Measurements from ENCODE around the gene ADGRL2. TPM values are rescaled to one million over a fixed set of nuclear protein-coding genes. Genes with fewer than 3 reads are reported as not detected.

ADGRL2 gene
- total and polyA plus RNA-seq, 2 of the 4 experiments (the other 2 are of a cell fraction), result 17.0 to 42.7 TPM

DNA sequence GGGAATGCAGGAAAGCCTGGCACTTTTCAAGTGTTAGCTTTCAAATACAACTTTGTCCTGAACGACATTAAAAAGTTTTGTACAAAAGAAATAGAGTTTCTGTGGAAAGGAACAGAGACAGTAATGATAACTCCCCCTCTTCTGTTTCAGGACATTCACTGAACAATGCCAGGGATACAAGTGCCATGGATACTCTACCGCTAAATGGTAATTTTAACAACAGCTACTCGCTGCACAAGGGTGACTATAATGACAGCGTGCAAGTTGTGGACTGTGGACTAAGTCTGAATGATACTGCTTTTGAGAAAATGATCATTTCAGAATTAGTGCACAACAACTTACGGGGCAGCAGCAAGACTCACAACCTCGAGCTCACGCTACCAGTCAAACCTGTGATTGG, 189.5 kb downstream of the ADGRL2 start:
- TF ChIP-seq MXI1 (IDR thresholded peaks at IDR 0.05; ENCODE audit: borderline replicate concordance, low read depth, low read length), result no peak
- TF ChIP-seq MAZ (IDR thresholded peaks at IDR 0.05; ENCODE audit: borderline replicate concordance, low read depth, low read length), result no peak
- no peak for TF ChIP-seq MAFK (IDR thresholded peaks at IDR 0.05; ENCODE audit: low read depth, low read length)
- no peak for TF ChIP-seq CEBPB (IDR thresholded peaks at IDR 0.05; ENCODE audit: low read depth, low read length)
- TF ChIP-seq, protein P1, sequence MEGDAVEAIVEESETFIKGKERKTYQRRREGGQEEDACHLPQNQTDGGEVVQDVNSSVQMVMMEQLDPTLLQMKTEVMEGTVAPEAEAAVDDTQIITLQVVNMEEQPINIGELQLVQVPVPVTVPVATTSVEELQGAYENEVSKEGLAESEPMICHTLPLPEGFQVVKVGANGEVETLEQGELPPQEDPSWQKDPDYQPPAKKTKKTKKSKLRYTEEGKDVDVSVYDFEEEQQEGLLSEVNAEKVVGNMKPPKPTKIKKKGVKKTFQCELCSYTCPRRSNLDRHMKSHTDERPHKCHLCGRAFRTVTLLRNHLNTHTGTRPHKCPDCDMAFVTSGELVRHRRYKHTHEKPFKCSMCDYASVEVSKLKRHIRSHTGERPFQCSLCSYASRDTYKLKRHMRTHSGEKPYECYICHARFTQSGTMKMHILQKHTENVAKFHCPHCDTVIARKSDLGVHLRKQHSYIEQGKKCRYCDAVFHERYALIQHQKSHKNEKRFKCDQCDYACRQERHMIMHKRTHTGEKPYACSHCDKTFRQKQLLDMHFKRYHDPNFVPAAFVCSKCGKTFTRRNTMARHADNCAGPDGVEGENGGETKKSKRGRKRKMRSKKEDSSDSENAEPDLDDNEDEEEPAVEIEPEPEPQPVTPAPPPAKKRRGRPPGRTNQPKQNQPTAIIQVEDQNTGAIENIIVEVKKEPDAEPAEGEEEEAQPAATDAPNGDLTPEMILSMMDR (conservative IDR thresholded peaks at IDR 0.05; ENCODE audit: low read depth, low read length), result no peak
- no peak for TF ChIP-seq RCOR1 (IDR thresholded peaks at IDR 0.05; ENCODE audit: insufficient replicate concordance, low read length)
- TF ChIP-seq BHLHE40 (IDR thresholded peaks at IDR 0.05; ENCODE audit: low read depth, low read length), result no peak
- TF ChIP-seq SMC3 (IDR thresholded peaks at IDR 0.05; ENCODE audit: low read depth, low read length), result no peak
- no peak for TF ChIP-seq FOS (IDR thresholded peaks at IDR 0.05; ENCODE audit: low read depth, low read length)
- TF ChIP-seq, protein P2, sequence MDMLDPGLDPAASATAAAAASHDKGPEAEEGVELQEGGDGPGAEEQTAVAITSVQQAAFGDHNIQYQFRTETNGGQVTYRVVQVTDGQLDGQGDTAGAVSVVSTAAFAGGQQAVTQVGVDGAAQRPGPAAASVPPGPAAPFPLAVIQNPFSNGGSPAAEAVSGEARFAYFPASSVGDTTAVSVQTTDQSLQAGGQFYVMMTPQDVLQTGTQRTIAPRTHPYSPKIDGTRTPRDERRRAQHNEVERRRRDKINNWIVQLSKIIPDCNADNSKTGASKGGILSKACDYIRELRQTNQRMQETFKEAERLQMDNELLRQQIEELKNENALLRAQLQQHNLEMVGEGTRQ (IDR thresholded peaks at IDR 0.05; ENCODE audit: low read depth, low read length), result no peak
- TF ChIP-seq RFX5 (IDR thresholded peaks at IDR 0.05; ENCODE audit: low read depth, low read length), result no peak
- TF ChIP-seq POLR2A (IDR thresholded peaks at IDR 0.05; ENCODE audit: low read depth, low read length), result no peak
- Histone ChIP-seq H2AK9ac (replicated peaks; ENCODE audit: low read depth, low read length, poor library complexity) (no peak overlapping the region), H4K91ac (ENCODE audit: insufficient read depth, low read depth, low read length) (no peak overlapping the region), H2BK20ac (ENCODE audit: low read depth, low read length) (no peak overlapping the region), H3K56ac (ENCODE audit: extremely low read depth, insufficient read depth, low read length) (no peak overlapping the region), H3K9me1 (ENCODE audit: insufficient read depth, low read length) (no peaks in the 10 kb centered on the region), H3K36me3 (ENCODE audit: control insufficient read depth, insufficient read depth, low read length) (peaks cover 2% of the 10 kb centered on the region; the same call in 1 of the 2 replicates), H3K27me3 (ENCODE audit: control insufficient read depth, insufficient read depth, low read length) (no peaks in the 10 kb centered on the region), H3K14ac (replicated peaks; ENCODE audit: low read depth, low read length) (no peak overlapping the region), H3K4ac (ENCODE audit: low read depth, low read length) (no peak overlapping the region), H3K4me1 (ENCODE audit: control insufficient read depth, insufficient read depth, low read length) (no peaks in the 10 kb centered on the region), H3K18ac (ENCODE audit: low read depth, low read length) (no peak overlapping the region), H4K8ac (ENCODE audit: low read depth in 2 of 2, low read length in 2 of 2) (no peak overlapping the region), H3K9me3 (ENCODE audit: control insufficient read depth, insufficient read depth, low read length) (no peaks in the 10 kb centered on the region), H3K23ac (ENCODE audit: low read depth, low read length) (no peak overlapping the region), H3K4me2 (ENCODE audit: low read depth, low read length) (no peak overlapping the region), H3K79me1 (ENCODE audit: low read depth in 1 of 2, low read length in 2 of 2) (no peaks in the 10 kb centered on the region), H4K20me1 (ENCODE audit: insufficient read depth, low read length) (no peaks in the 10 kb centered on the region), H2AFZ (replicated peaks; ENCODE audit: low read length, poor library complexity) (no peak overlapping the region), H3K9ac (ENCODE audit: low read depth, low read length) (no peak overlapping the region), H3K4me3 (ENCODE audit: insufficient read depth, low read depth, low read length) (no peak overlapping the region), H2BK120ac (ENCODE audit: low read depth, low read length) (no peak overlapping the region), H3K27ac (ENCODE audit: insufficient read depth, low read length) (no peak overlapping the region), H2AK5ac (ENCODE audit: low read depth, low read length) (no peak overlapping the region), H4K5ac (ENCODE audit: low read depth, low read length) (no peak overlapping the region), H2BK15ac (ENCODE audit: low read depth, low read length) (no peak overlapping the region), H2BK5ac (ENCODE audit: low read depth, low read length, poor library complexity, severe bottlenecking) (no peak overlapping the region)
- DNase-seq (no peak), ATAC-seq (ENCODE audit: low read depth) (no peak)
- BruUV-seq (replicated peaks), result no TSS peak
- in situ Hi-C loops (cut with MboI; ENCODE audit: low sequenced_read_pairs) (no loop called here), dilution Hi-C loops (cut with HindIII; ENCODE audit: low sequenced_read_pairs, unreplicated experiment) (no loop called here), intact Hi-C loops (cut with micrococcal nuclease) (no loop called here)
- ChIA-PET CTCF (no interaction called here), POLR2A (ENCODE audit: unreplicated experiment) (no interaction called here)
- WGBS, 2 experiments (ENCODE audit: extremely low coverage in 2 of 2, insufficient read length in 1 of 2), result 100% methylated on average over 1 of the region's 7 CpGs; no CpG with 5 or more reads in 1 of the 2 experiments

All from IMR-90 (cell line).